GM21447 (cell line): ENCODE measurements around the gene PSORS1C1.
"Not testable (repeated sequence)": the region's sequence is repeated elsewhere in the genome, so short reads cannot be mapped to it uniquely, and the experiment has no call there.

Experiments used
- ATAC-seq: cut with Tn5 transposase; IDR thresholded peaks from one replicate; pipeline ENCODE4 v1.9.1; 2021; ENCODE audit not compliant: unreplicated experiment

Gene PSORS1C1

GRCh38 chr6:31174378-31174777, 59.8 kb downstream of the PSORS1C1 start:
- no peak for ATAC-seq

- ATAC-seq, result no peak
Observed at GRCh38 chr6:31175971-31176370, 61.4 kb downstream of the PSORS1C1 start.

GRCh38 chr6:31178143-31179041, 63.8 kb downstream of the PSORS1C1 start:
- ATAC-seq, result no peak

GRCh38 chr6:31179042-31179386, 64.4 kb downstream of the PSORS1C1 start:
- no peak for ATAC-seq

- ATAC-seq, result no peak
Observed at GRCh38 chr6:31179896-31180295, 65.3 kb downstream of the PSORS1C1 start.

GRCh38 chr6:31180500-31180899, 65.9 kb downstream of the PSORS1C1 start:
- no peak for ATAC-seq

GRCh38 chr6:31183287-31183686, 68.7 kb downstream of the PSORS1C1 start:
- not testable (repeated sequence) for ATAC-seq

- not testable (repeated sequence) for ATAC-seq
Observed at GRCh38 chr6:31183859-31184258, 69.3 kb downstream of the PSORS1C1 start.

GRCh38 chr6:31185695-31186051, 71.1 kb downstream of the PSORS1C1 start:
- ATAC-seq, result not testable (repeated sequence)

- no peak for ATAC-seq
Observed at GRCh38 chr6:31186052-31186734, 71.6 kb downstream of the PSORS1C1 start.

- no peak for ATAC-seq
Observed at GRCh38 chr6:31187780-31188194, 73.2 kb downstream of the PSORS1C1 start.

- ATAC-seq, result not testable (repeated sequence)
Observed at GRCh38 chr6:31189223-31189622, 74.6 kb downstream of the PSORS1C1 start.
